Right renal pelvis (tissue), 4 donors: ENCODE results near the gene ANKRD33B. TPM values are rescaled to one million over a fixed set of nuclear protein-coding genes. Genes with fewer than 3 reads are reported as not detected.

Source experiments
- DNase-seq, 4 donors: peaks; one replicate each; pipeline ENCODE4 v3.0.0-alpha.2; 2013; ENCODE audit warnings: low read depth in 4 of 4, low spot score in 3 of 4, missing footprints in 1 of 4
- polyA plus RNA-seq, 4 donors: library from polyadenylated mRNA; unstranded; fragments of 120-200 nt; gene quantifications; one replicate each; pipeline ENCODE4 v1.2.1, GENCODE V29; 2013; ENCODE audit not compliant: insufficient read length in 4 of 4

The ANKRD33B gene
- polyA plus RNA-seq, 4 donors, result 1.4 to 1.9 (median 1.8) TPM

- no peak for DNase-seq
Observed at GRCh38 chr5:10671041-10672008, 107.5 kb downstream of the ANKRD33B start.

GRCh38 chr5:10672146-10673016 is 108.5 kb downstream of the ANKRD33B start:
- DNase-seq, result no peak

- no peak for DNase-seq
Observed at GRCh38 chr5:10673017-10673389, 109.1 kb downstream of the ANKRD33B start.

DNA sequence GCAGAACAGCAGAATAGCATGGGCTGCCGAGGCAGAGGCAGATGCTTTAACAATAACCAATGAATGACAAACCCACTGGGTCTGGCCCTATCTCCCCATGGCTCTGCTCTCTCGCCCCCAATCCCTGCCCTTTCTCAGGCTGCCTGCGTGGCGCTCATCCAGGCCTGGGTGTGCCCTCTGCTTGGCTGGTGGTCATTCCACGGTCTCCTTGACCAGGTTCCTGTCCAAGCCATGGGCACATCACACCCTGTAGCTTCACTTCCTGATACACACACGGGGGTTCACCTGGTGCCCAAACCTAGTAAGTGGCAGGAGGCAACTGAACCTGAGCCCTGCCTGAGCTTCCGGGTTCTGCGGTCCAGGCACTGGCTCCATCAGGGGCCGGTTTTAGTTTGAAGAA is 109.5 kb downstream of the ANKRD33B start:
- no peak for DNase-seq

- DNase-seq, result no peak
Observed at GRCh38 chr5:10674096-10674495, 110.2 kb downstream of the ANKRD33B start.

- DNase-seq, result no peak
Observed at GRCh38 chr5:10674582-10674981, 110.7 kb downstream of the ANKRD33B start.

- no peak for DNase-seq
Observed at GRCh38 chr5:10675177-10675700, 111.4 kb downstream of the ANKRD33B start.

- DNase-seq, result no peak
Observed at GRCh38 chr5:10676224-10676623, 112.4 kb downstream of the ANKRD33B start.

DNA sequence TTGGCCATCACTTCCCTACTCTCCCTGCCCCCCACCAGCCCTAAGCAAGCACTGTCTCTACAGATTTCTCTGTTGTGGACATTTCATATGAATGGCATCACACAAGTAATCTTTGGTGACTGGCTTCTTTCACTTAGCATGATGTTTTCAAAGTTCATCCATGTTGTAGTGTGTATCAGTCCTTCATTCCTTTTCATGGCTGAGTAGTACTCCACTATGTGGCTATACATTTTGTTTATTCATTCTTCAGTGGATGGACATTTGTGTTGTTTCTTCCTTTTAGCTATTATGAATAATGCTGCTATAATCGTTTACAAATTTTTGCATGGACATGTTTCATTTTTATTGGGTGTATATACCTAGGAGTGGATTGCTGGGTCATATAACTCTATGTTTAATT is 113.1 kb downstream of the ANKRD33B start:
- no peak for DNase-seq

- no peak for DNase-seq
Observed at GRCh38 chr5:10677533-10677932, 113.7 kb downstream of the ANKRD33B start.

DNA sequence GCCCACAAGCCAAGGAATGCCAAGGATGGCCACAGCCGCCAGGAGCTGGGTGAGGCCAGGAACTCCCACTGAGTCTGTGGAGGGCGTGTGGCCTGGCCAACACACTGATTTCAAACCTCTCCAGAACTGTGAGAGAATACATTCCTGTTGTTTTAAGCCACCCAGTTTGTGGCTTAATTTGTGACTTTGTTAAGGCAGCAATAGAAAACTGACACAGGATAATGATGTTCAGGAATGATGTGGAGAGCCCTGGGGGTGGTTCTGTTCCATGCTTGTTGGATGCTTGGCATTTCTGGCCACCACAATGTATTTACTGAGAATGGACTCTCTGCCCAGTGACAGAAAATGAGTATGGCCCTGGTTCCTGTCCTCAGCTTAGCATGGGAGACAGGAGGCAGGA is 114.4 kb downstream of the ANKRD33B start:
- DNase-seq, result no peak

GRCh38 chr5:10679336-10679988 is 115.6 kb downstream of the ANKRD33B start:
- DNase-seq, result no peak

- DNase-seq, result no peak
Observed at GRCh38 chr5:10680876-10681481, 117.1 kb downstream of the ANKRD33B start.

GRCh38 chr5:10681731-10682679 is 118.1 kb downstream of the ANKRD33B start:
- DNase-seq, result no peak

- DNase-seq, result no peak
Observed at GRCh38 chr5:10682801-10683525, 119.1 kb downstream of the ANKRD33B start.

GRCh38 chr5:10684303-10685086 is 120.6 kb downstream of the ANKRD33B start:
- no peak for DNase-seq

GRCh38 chr5:10685115-10685521 is 121.2 kb downstream of the ANKRD33B start:
- DNase-seq, result no peak

GRCh38 chr5:10686890-10687289 is 123.0 kb downstream of the ANKRD33B start:
- no peak for DNase-seq
